HuH-7 (cell line): ENCODE measurements around the gene WFDC5.
"Not testable (repeated sequence)": the region's sequence is repeated elsewhere in the genome, so short reads cannot be mapped to it uniquely, and the experiment has no call there.

Source experiments
- DNase-seq: peaks from one replicate; pipeline ENCODE4 v3.0.0; 2011; ENCODE audit warnings: low spot score

The WFDC5 gene, protein sequence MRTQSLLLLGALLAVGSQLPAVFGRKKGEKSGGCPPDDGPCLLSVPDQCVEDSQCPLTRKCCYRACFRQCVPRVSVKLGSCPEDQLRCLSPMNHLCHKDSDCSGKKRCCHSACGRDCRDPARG

DNA sequence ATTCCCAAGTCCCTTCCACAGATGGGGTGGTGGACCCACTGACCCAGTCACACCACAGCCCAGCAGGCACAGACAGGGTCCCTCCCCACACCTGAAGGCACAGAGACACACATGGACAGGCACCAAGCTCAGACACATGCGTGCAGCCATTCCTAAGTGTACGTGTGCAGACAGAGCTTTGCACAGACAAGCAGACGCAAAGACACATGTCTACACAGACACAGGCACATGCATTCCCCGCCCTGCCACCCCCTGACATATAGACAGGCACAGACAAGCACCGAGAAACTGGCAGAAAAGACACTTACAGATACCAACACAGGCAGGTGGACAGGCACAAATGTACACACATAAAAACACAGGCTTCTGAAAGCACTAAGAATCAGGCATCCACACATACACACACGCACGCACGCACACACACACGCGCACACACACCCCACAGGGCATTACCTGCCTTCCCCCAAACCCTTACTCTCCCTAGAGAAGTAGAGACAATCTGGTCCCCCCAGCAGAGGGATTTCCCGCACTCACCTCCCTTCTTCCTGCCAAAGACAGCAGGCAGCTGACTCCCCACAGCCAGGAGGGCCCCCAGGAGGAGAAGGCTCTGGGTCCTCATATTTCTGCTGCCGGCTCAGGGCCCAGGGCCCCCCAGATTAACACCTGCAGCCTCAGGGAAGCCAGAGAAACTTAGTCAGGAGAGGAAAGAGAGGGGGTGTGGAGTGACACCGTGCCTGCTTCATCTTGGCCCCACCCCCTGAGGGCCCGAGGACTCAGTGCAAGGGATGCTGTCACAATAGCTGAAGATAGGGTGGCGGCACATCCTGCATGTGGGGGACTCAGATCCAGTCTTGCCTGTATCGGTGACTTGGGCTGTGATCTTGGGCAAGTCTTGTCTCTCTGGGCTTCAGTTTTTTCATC lies at the start of gene WFDC5:
WFDC5 (minus strand) TSS at position 710 of the 921 bp plus-strand sequence; CDS start at position 619, 91 bp downstream.
- no peak for DNase-seq

DNA sequence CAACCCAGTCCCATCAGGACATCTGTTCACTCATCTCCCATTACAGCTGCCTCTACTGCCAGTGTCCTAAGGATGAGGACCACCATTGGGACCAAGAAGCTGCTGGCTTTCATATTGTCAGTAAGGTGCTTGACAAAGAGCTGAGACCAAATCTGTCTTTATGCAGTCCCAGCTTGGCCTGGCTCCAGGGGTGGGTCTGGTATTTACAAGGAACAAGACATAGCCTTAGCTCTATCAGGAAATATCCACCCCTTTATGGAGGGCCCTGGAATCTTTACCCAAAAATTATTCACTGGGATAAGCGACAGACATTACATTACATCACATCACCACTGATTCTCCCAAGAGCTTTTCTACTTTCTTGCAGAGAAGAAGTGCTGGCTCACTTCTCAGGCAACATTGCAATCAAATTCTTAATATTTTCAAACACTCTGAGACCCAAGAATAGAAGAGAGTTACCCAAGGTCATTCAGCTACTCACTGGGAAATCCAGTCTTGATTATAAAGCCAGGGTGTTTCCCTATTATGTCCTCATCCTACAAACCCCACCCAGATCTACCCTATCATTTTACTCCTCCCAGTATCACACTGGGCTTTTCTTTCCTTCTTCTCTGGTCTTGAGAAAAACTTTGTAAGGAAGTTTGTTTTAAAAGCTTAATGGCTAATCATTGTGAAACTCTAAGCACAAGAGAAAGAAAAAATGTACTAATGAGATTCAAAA lies 48.3 kb upstream of the WFDC5 start:
- DNase-seq, result no peak

GRCh38 chr20:45157962-45158361 lies 43.0 kb upstream of the WFDC5 start:
- no peak for DNase-seq

DNA sequence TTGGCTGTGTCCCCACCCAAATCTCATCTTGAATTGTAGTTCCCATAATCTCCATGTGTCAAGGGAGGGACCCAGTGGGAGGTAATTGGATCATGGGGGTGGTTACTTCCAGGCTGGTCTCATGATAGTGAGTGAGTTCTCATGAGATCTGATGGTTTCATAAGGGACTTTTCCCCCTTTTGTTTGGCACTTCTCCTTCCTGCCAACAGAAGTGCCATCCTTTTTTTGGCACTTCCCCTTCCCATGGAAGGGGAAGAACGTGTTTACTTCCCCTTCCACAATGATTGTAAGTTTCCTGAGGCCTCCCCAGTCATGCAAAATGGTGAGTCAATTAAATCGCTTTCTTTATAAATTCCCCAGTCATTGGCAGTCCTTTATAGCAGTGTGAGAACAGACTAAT lies 41.7 kb upstream of the WFDC5 start:
- no peak for DNase-seq

GRCh38 chr20:45154794-45155193 lies 39.8 kb upstream of the WFDC5 start:
- not testable (repeated sequence) for DNase-seq

DNA sequence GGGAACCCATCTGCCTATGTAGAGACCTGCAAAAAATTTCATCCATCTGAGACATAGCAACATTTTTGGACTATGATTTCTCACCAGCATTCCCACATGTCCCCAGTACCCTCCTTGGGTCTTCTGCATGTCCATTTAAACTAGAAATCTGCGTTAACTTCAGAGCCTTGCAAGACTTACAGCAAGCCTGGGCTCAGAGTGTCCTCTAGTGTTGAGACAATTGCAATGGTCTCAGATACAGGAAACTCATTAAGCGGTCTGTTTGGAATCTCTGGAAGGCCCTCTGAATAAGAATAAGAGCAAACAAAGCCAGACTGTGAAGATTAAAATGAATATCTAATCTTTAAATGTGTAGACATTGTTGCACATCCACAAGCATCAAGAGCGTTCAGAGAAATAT lies 39.2 kb upstream of the WFDC5 start:
- no peak for DNase-seq

DNA sequence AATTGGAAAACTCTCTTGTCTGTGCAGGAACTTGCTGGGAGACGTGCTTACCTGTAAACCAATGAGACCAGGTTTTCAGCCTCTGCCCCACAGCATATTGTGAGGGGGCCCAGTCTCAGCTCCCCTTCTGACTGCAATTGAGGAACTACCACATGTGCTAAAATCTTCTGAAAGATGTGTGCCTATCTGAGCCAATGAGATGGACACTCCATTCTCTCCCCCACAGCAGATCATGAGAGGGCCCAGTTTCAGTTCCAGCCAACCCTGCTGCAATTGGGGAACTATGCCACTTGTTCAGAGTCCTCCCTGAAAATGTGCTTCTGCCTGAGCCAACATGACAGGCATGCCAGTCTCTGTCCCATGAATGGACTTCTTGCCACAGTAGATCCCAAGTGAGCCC lies 38.8 kb upstream of the WFDC5 start:
- DNase-seq, result no peak

- no peak for DNase-seq
These were observed 38.2 kb upstream of the WFDC5 start for GRCh38 chr20:45153147-45153546.

GRCh38 chr20:45152405-45152804 lies 37.4 kb upstream of the WFDC5 start:
- DNase-seq, result no peak

DNA sequence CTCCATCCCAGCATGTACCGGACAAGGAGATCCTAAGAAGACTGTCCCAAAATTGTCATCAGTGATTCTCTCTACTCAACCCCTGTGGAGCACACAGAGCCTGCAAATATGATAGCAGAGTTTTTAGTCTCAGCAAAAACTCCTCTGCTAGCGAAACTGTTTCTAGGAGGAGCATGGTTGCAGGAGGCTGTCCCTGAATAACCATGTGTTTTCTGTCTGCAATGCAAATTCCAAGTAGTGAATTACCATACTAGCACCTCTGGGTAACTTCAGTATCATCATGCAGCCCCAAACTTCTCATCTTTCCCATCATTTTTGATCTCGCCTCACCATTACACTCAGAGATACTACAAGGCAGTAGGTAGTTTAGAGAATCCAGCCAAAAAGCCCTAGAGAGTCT lies 34.1 kb upstream of the WFDC5 start:
- DNase-seq, result no peak

GRCh38 chr20:45140836-45141235 lies 25.9 kb upstream of the WFDC5 start:
- DNase-seq, result no peak

DNA sequence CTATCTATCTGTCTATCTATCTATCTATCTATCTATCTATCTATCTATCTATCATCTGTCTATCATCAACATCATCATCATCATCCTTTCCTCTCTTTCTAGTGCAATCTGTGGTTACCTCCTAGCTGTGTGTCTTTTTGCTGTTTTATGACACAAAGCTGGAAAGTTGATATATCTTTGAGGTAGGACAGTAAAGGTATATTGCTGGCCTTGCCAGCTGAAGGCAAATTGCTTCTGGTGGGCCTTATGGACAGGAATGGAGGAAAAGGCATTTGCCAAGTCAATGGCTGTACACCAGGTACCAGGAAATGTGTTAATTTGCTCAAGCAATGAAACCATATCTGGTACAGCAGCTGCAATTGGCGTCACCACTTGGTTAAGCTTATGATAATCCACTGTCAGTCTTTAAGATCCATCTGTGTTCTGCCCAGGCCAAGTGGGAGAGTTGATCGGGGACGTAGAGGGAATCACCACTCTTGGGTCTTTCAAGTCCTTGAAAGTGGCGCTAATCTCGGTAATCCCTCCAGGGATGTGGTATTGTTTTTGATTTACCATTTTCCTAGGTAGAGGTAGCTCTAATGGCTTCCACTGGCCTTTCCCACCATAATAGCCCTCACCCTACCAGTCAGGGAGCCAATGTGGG lies 24.9 kb upstream of the WFDC5 start:
- not testable (repeated sequence) for DNase-seq

GRCh38 chr20:45138561-45139300 lies 23.8 kb upstream of the WFDC5 start:
- peak; percentile 52 for DNase-seq

- DNase-seq, result no peak
These were observed 21.9 kb upstream of the WFDC5 start for GRCh38 chr20:45136911-45137310.

DNA sequence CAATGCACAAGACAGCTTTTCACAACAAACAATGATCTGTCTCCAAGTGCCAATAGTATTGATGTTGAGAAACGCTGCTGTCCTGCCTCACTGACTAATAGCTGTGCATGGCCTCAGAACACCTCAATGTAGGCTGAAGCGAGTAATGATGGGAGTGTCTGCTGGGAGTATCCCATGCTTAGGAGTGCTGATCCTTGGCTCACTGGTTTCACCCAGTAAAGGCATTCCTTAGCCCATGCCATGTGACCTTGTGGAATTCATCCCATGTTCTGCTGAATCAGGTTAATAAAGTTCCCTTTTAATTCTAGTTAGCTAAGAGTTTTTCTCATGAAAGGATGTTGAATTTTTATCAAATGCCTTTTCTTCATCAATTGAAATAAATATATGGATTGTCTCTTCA lies 13.1 kb upstream of the WFDC5 start:
- DNase-seq, result no peak

DNA sequence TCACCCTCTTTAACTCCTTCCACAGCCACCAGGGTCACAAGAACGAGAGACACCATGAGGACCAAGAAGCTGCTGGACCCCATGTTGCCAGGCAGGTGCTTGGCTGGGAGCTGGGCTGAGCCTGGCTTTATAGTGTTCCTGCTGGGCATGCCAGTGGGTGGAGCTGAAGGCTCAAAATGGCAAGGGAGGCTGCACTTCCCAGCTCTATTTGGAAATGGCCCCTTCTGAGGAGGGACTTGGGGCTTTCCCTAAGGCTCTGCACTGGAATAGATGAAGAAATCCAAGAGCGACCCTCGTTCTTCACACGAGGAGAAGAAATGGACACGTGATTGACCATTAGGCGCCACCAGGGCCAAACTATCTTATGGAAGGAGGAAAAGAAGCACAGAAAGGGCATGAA lies 9.4 kb upstream of the WFDC5 start, which contains the start of gene WFDC12:
WFDC12 (minus strand) TSS at position 101 of the 400 bp plus-strand sequence; CDS start at position 83, 18 bp downstream.
- DNase-seq, result no peak

GRCh38 chr20:45121388-45121787 lies 6.4 kb upstream of the WFDC5 start:
- DNase-seq, result no peak

DNA sequence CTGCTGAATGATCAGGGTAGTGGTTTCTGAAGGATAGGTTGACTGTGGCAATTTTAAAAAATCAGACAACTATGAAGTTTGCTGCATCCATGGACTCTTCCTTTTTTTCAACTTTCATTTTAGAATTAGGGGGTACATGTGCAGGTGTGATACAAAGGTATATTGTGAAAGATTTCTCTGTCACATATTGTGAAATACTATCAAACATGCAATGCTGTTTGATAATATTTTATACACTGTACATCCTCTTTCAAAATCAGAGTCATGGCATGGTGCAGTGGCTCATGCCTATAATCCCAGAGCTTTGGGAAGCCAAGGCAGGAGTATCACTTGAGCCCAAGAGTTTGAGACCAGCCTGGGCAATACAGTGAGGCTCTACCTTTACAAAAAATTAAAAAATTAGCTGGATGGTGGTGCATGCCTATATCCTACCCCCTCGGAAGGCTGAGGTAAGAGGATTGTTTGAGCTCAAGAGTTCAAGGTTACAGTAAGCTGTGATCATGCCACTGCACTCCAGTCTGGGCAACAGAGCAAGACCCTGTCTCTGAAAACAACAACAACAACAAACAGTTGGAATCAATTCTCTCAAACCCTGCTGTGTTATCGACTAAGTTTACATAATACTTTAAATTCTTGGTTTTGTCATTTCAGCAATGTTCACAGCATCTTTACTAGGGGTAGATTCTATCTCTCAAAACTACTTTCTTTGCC lies 4.7 kb upstream of the WFDC5 start:
- DNase-seq, result no peak

DNA sequence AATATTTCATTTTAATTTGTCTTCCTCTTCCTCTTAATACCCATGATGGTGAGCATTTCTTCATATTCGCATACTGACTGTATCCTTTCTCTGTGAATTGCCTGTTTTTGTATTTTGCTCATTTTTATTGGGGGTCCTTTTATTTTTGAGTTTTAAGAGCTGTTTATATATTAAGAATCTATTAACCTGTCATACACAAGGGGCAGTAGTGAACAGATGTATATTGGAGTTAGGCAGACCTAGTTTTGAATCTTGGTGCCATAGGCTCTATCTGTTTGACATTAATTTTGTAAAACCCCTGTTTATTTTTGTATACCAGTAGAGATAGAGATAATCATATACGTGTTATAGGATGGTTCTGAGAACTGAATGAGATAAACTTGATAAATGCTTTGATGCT lies 3.1 kb upstream of the WFDC5 start:
- DNase-seq, result no peak

DNA sequence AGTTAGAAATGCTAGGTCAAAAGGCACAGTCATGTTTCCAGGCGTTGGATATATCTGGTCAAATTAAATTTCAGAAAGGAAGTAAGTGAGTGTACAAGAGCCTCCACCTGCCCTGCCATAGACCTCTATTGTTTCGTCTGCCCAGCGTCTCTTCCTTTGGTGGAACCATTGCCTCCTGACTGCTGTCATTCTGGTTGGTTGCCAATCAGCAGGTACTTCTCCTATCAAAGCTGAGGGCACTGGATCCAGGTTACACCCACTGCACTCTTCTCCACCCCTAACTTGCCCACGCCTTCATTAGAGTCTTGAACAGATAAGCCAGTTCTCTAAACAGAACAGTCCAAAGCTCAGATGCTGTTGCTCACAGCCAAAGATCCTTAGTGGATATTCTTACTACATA lies 2.6 kb upstream of the WFDC5 start:
- no peak for DNase-seq

DNA sequence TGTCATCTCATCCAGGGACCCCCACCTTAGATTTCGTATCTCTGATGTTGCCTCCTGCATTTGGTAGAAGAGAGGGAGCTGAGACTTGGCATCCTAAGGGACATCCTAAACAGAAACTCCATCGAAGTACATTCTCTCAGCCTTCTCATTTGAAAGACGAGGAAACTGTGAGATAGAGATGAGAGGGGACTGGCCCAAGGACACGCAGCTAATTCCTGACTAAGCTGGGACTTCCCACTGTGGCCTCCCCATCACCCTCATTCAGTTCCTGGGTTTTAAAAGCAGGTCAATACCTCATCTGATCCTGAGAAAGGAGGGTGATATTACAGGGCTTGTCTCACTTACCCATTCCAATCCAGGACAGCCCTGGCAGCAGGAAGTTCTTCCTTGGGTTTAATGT lies 855 bp upstream of the WFDC5 start:
- no peak for DNase-seq
